Liver (tissue), 3 donors: ENCODE data around the gene NECAB2.

Experiments
- FOXA2 ChIP-seq: IDR thresholded peaks from 2 replicates; pipeline ENCODE4 v1.6.1; 2016; ENCODE audit warnings: antibody characterized with exemption
- MAX ChIP-seq: IDR thresholded peaks from 2 replicates; pipeline ENCODE4 v1.6.1; 2016; ENCODE audit warnings: antibody characterized with exemption
- REST ChIP-seq: IDR thresholded peaks from 2 replicates; pipeline ENCODE4 v1.6.1; 2016; ENCODE audit warnings: antibody characterized with exemption, mild to moderate bottlenecking
- RXRA ChIP-seq, 2 donors: IDR thresholded peaks; 2 replicates each; pipeline ENCODE4 v1.6.1; 2017 to 2018; ENCODE audit warnings: antibody characterized with exemption in 2 of 2, mild to moderate bottlenecking in 1 of 2
- TAF1 ChIP-seq: conservative IDR thresholded peaks from 2 replicates; pipeline ENCODE4 v1.6.1; 2016; ENCODE audit warnings: antibody characterized with exemption, mild to moderate bottlenecking
- ZBTB33 ChIP-seq: IDR thresholded peaks from 2 replicates; pipeline ENCODE4 v1.6.1; 2016; ENCODE audit warnings: antibody characterized with exemption
- TF ChIP-seq, protein P1 (sequence below): fragments of 150-350 bp; IDR thresholded peaks from 2 replicates; pipeline ENCODE4 v1.5.1; 2017; ENCODE audit warnings: improper control_type of control experiment, low read depth, low read length; ENCODE audit not compliant: missing input control
- donor health status: healthy.
- donor health status: healthy.

DNA sequence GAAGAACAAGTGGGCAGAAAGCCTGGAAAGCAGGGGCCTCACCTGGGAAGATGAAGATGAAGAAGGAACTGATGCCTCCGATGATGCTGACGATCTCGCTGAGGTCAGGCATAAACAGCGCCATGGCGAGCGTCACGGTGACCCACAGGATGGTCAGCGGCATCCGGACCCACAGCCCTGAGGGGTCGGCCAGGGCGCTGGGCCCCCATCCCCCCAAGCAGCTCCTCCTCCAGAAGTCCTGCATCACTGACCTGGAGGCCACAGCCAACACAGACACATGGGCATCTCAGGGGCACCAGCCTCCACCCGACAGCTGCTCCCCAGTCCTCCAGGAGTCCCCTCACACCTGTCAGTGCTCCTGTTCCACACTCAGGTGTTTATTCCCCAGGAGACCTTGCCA, 48.4 kb downstream of the NECAB2 start:
- TF ChIP-seq, protein P1, sequence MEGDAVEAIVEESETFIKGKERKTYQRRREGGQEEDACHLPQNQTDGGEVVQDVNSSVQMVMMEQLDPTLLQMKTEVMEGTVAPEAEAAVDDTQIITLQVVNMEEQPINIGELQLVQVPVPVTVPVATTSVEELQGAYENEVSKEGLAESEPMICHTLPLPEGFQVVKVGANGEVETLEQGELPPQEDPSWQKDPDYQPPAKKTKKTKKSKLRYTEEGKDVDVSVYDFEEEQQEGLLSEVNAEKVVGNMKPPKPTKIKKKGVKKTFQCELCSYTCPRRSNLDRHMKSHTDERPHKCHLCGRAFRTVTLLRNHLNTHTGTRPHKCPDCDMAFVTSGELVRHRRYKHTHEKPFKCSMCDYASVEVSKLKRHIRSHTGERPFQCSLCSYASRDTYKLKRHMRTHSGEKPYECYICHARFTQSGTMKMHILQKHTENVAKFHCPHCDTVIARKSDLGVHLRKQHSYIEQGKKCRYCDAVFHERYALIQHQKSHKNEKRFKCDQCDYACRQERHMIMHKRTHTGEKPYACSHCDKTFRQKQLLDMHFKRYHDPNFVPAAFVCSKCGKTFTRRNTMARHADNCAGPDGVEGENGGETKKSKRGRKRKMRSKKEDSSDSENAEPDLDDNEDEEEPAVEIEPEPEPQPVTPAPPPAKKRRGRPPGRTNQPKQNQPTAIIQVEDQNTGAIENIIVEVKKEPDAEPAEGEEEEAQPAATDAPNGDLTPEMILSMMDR, result no peak
- TF ChIP-seq RXRA (IDR thresholded peaks at IDR 0.05), result no peak
- TF ChIP-seq REST, result no peak
- TF ChIP-seq TAF1, result no peak
- TF ChIP-seq MAX, result no peak
- no peak for TF ChIP-seq ZBTB33
- no peak for TF ChIP-seq FOXA2
